Right renal pelvis (tissue), 4 donors: ENCODE results near the gene ZFPL1. TPM values are rescaled to one million over a fixed set of nuclear protein-coding genes. Genes with fewer than 3 reads are reported as not detected.

ENCODE experiments used
- DNase-seq, 4 donors: peaks; one replicate each; pipeline ENCODE4 v3.0.0-alpha.2; 2013; ENCODE audit warnings: low read depth in 4 of 4, low spot score in 3 of 4, missing footprints in 1 of 4
- polyA plus RNA-seq, 4 donors: library from polyadenylated mRNA; unstranded; fragments of 120-200 nt; gene quantifications; one replicate each; pipeline ENCODE4 v1.2.1, GENCODE V29; 2013; ENCODE audit not compliant: insufficient read length in 4 of 4

The ZFPL1 gene
- polyA plus RNA-seq, 4 donors = 31.8 to 38.9 (median 32.7) TPM

- no peak for DNase-seq
Observed at GRCh38 chr11:65089621-65090020, 5.6 kb downstream of the ZFPL1 start.

GRCh38 chr11:65090628-65091027 is 6.6 kb downstream of the ZFPL1 start:
- DNase-seq = no peak

GRCh38 chr11:65095427-65095826 is 11.4 kb downstream of the ZFPL1 start:
- no peak for DNase-seq

- DNase-seq = peak in 3 of 4 donors; percentile 82 to 86 (median 85)
Observed at GRCh38 chr11:65095974-65096806, 12.2 kb downstream of the ZFPL1 start, which contains the start of gene VPS51. VPS51 (plus strand) TSS chr11:65096214; CDS start chr11:65096251, 37 bp downstream.

- DNase-seq = no peak
Observed at GRCh38 chr11:65096926-65097325, 12.9 kb downstream of the ZFPL1 start.

GRCh38 chr11:65100674-65101350 is 16.8 kb downstream of the ZFPL1 start:
- no peak for DNase-seq

GRCh38 chr11:65102142-65103095 is 18.4 kb downstream of the ZFPL1 start:
- DNase-seq = no peak

GRCh38 chr11:65103476-65103875 is 19.5 kb downstream of the ZFPL1 start:
- no peak for DNase-seq

GRCh38 chr11:65104628-65105027 is 20.6 kb downstream of the ZFPL1 start:
- no peak for DNase-seq

- no peak for DNase-seq
Observed at GRCh38 chr11:65107078-65107477, 23.1 kb downstream of the ZFPL1 start.

- DNase-seq = no peak
Observed at GRCh38 chr11:65107751-65108468, 23.9 kb downstream of the ZFPL1 start.

- no peak for DNase-seq
Observed at GRCh38 chr11:65108469-65109123, 24.6 kb downstream of the ZFPL1 start.

- no peak for DNase-seq
Observed at GRCh38 chr11:65109231-65110198, 25.5 kb downstream of the ZFPL1 start.

GRCh38 chr11:65110354-65110861 is 26.4 kb downstream of the ZFPL1 start:
- DNase-seq = peak in 2 of 4 donors; percentile 64 to 73

- no peak for DNase-seq
Observed at GRCh38 chr11:65111159-65111743, 27.2 kb downstream of the ZFPL1 start.

- peak in 3 of 4 donors; percentile 86 to 89 (median 88) for DNase-seq
Observed at GRCh38 chr11:65111744-65112545, 27.9 kb downstream of the ZFPL1 start, which contains the start of gene TM7SF2. TM7SF2 (plus strand) TSS chr11:65111872; CDS start chr11:65112016, 144 bp downstream.
